HepG2 (cell line): ENCODE measurements around the gene CNRIP1. TPM values are rescaled to one million over a fixed set of nuclear protein-coding genes. Genes with fewer than 3 reads are reported as not detected.

ENCODE experiments used
- BORCS8-MEF2B ChIP-seq: sonication (generic); formaldehyde crosslinking; IDR thresholded peaks from 2 replicates; pipeline ENCODE4 v1.8.0; 2022; ENCODE audit warnings: mild to moderate bottlenecking, missing genetic modification reagents
- BRCA1 ChIP-seq: sonication (generic); formaldehyde crosslinking; IDR thresholded peaks from 2 replicates; pipeline ENCODE4 v1.4.0; 2020; ENCODE audit warnings: missing genetic modification reagents
- CBX1 ChIP-seq: IDR thresholded peaks from one replicate; pipeline ENCODE4 v1.6.1; 2016; ENCODE audit warnings: antibody characterized with exemption, low read depth
- CC2D1A ChIP-seq: sonication (generic); formaldehyde crosslinking; IDR thresholded peaks from 2 replicates; pipeline ENCODE4 v1.8.1; 2023; ENCODE audit warnings: mild to moderate bottlenecking, missing genetic modification reagents
- CHD2 ChIP-seq: IDR thresholded peaks from 2 replicates; pipeline ENCODE4 v1.6.1; 2011; ENCODE audit warnings: low read depth, low read length, improper control_type of control experiment
- ELK4 ChIP-seq: sonication (generic); formaldehyde crosslinking; IDR thresholded peaks from 2 replicates; pipeline ENCODE4 v1.9.0; 2021; ENCODE audit warnings: missing genetic modification reagents, borderline replicate concordance
- FOXP1 ChIP-seq, 2 experiments: fragments of 450-650 bp in 1 of 2; IDR thresholded peaks; 2 replicates each; pipeline ENCODE4 v1.6.1; 2017 to 2018; ENCODE audit warnings: antibody characterized with exemption in 1 of 2
- GPN1 ChIP-seq: sonication (generic); formaldehyde crosslinking; IDR thresholded peaks from 2 replicates; pipeline ENCODE4 v1.5.1; 2020; ENCODE audit warnings: missing genetic modification reagents, borderline replicate concordance
- HCFC1 ChIP-seq: fragments of 150-350 bp; IDR thresholded peaks from 2 replicates; pipeline ENCODE4 v1.6.1; 2014; ENCODE audit warnings: low read depth, low read length
- HMGXB4 ChIP-seq, 2 experiments: sonication (generic) in 1 of 2; formaldehyde crosslinking in 1 of 2; IDR thresholded peaks; 2 replicates each; pipeline versions ENCODE4 v1.4.0 to v1.6.1; 2018 to 2020; ENCODE audit warnings: missing genetic modification reagents in 2 of 2, borderline replicate concordance in 1 of 2, low read depth in 1 of 2, mild to moderate bottlenecking in 1 of 2, missing biosample characterization in 1 of 2
- NR1H2 ChIP-seq: sonication (generic); formaldehyde crosslinking; IDR thresholded peaks from 2 replicates; pipeline ENCODE4 v1.8.1; 2022; ENCODE audit warnings: low read depth, missing genetic modification reagents, borderline replicate concordance
- PHB2 ChIP-seq: fragments of 450-650 bp; IDR thresholded peaks from 2 replicates; pipeline ENCODE4 v1.6.1; 2018; ENCODE audit not compliant: partially characterized antibody
- RXRB ChIP-seq: IDR thresholded peaks from 2 replicates; pipeline ENCODE4 v1.6.1; 2016; ENCODE audit warnings: borderline replicate concordance, missing genetic modification reagents, missing compliant biosample characterization
- SCMH1 ChIP-seq: sonication (generic); formaldehyde crosslinking; IDR thresholded peaks from 2 replicates; pipeline ENCODE4 v1.9.0; 2021; ENCODE audit warnings: missing genetic modification reagents, mild to moderate bottlenecking, borderline replicate concordance
- SKI ChIP-seq: fragments of 450-650 bp; IDR thresholded peaks from one replicate; pipeline ENCODE4 v1.6.1; 2018; ENCODE audit warnings: mild to moderate bottlenecking; ENCODE audit not compliant: partially characterized antibody
- SOX5 ChIP-seq: IDR thresholded peaks from 2 replicates; pipeline ENCODE4 v1.6.1; 2016; ENCODE audit warnings: borderline replicate concordance
- ZFP82 ChIP-seq: sonication (generic); formaldehyde crosslinking; IDR thresholded peaks from 2 replicates; pipeline ENCODE4 v1.5.1; 2020; ENCODE audit warnings: mild to moderate bottlenecking, missing genetic modification reagents, borderline replicate concordance
- ZNF33B ChIP-seq: sonication (generic); formaldehyde crosslinking; IDR thresholded peaks from 2 replicates; pipeline ENCODE4 v1.5.1; 2020; ENCODE audit warnings: mild to moderate bottlenecking, missing genetic modification reagents
- ZNF350 ChIP-seq: sonication (generic); formaldehyde crosslinking; IDR thresholded peaks from 2 replicates; pipeline ENCODE4 v1.4.0; 2020; ENCODE audit warnings: mild to moderate bottlenecking, low read depth, missing genetic modification reagents, borderline replicate concordance
- ZNF446 ChIP-seq: sonication (generic); formaldehyde crosslinking; IDR thresholded peaks from 2 replicates; pipeline ENCODE4 v1.5.0; 2020; ENCODE audit warnings: mild to moderate bottlenecking, missing genetic modification reagents
- ZNF556 ChIP-seq: sonication (generic); formaldehyde crosslinking; IDR thresholded peaks from 2 replicates; pipeline ENCODE4 v1.4.0; 2020; ENCODE audit warnings: mild to moderate bottlenecking, missing genetic modification reagents, borderline replicate concordance
- ZNF615 ChIP-seq: sonication (generic); formaldehyde crosslinking; IDR thresholded peaks from 2 replicates; pipeline ENCODE4 v1.5.0; 2020; ENCODE audit warnings: mild to moderate bottlenecking, missing genetic modification reagents, borderline replicate concordance
- ZNF776 ChIP-seq: sonication (generic); formaldehyde crosslinking; IDR thresholded peaks from 2 replicates; pipeline ENCODE4 v1.4.0; 2020; ENCODE audit warnings: mild to moderate bottlenecking, missing genetic modification reagents
- polyA plus RNA-seq, 8 experiments: library from polyadenylated mRNA; depleted of rRNA in 3 of 8; stranded (reverse) in 7 of 8; unstranded in 1 of 8; fragments of >200 nt; fragmentation: Illumina TruSeq in 4 of 8; extraction: Trizol in 4 of 8; gene quantifications; 2 replicates each; pipeline versions ENCODE4 v1.2.1 to v1.2.3, GENCODE V29; 2011 to 2016; ENCODE audit warnings: low read depth in 4 of 8, missing spikeins in 1 of 8, mixed read lengths in 1 of 8; ENCODE audit not compliant: insufficient read depth in 1 of 8
- total RNA-seq, 5 experiments: library from RNA; depleted of rRNA; stranded (reverse); fragments of >200 nt; fragmentation: Illumina TruSeq; extraction: Trizol; gene quantifications; 2 replicates each; pipeline ENCODE4 v1.2.3, GENCODE V29; 2016; ENCODE audit warnings: low read depth in 1 of 5
- TF ChIP-seq, protein P1 (sequence below): sonication (generic); formaldehyde crosslinking; conservative IDR thresholded peaks from 2 replicates; pipeline ENCODE4 v1.4.0; 2020; ENCODE audit warnings: missing genetic modification reagents
- TF ChIP-seq, protein P2 (sequence below): IDR thresholded peaks from 2 replicates; pipeline ENCODE4 v1.6.1; 2016; ENCODE audit warnings: control low read depth

Gene CNRIP1
- total and polyA plus RNA-seq, 2 of the 13 experiments (the other 11 are each of a cell fraction or from before 2014, with no cell fraction given), result not detected

DNA sequence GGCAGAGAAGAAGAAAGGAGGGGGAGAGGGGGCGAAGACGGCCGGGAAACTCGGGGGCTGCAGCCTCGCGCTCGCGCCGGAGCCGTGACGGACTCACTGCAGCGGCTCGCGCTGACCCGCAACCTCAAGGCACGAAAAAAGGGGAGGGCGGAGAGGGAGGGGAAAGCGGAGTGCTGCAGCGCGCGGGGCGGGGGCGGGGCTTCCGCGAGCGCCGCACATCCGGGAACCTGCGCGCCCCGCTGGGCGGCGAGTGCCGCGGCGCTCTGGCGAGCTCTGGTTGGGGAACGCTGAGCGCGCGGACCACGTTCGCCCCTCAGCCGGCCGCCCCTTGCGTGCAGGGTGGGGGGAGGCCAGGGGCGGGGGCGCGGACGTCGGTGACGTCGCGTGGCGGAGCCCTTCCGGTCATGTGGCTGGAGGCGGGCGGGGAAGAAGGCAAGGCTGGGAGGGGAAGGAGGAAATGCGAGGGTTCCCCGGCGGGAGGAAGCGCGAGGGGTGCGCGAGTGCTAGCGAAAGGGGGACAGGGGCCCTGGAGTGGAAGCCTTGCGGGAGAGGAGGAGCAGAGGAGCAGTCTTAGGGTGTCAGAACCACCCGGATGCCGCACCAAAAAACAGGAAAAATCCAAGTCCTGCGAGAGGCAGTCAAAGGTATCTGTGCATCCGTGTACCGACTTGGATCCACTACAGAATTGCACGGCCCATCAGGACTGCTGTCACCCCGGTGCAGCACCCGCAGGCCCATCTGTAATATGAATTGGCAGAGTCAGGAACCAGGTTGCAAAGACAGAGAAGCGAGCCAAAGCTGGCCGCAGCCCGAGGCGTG, 67.1 kb downstream of the CNRIP1 start, which contains the start of gene PPP3R1 (continued):
- TF ChIP-seq, protein P1, sequence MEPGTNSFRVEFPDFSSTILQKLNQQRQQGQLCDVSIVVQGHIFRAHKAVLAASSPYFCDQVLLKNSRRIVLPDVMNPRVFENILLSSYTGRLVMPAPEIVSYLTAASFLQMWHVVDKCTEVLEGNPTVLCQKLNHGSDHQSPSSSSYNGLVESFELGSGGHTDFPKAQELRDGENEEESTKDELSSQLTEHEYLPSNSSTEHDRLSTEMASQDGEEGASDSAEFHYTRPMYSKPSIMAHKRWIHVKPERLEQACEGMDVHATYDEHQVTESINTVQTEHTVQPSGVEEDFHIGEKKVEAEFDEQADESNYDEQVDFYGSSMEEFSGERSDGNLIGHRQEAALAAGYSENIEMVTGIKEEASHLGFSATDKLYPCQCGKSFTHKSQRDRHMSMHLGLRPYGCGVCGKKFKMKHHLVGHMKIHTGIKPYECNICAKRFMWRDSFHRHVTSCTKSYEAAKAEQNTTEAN, result peak; percentile 78
- TF ChIP-seq BORCS8-MEF2B (CRISPR knock-in tag), result peak; percentile 44; the same call in 1 of the 2 replicates
- 0 out of 2 replicates have a peak, but pooled peaks have one; percentile 54 for TF ChIP-seq CC2D1A
- no peak for TF ChIP-seq SCMH1
- TF ChIP-seq ZNF615 (CRISPR knock-in tag), result no peak
- no peak for TF ChIP-seq FOXP1 (IDR thresholded peaks at IDR 0.05)
- no peak for TF ChIP-seq FOXP1 (CRISPR knock-in tag; IDR thresholded peaks at IDR 0.05)
- no peak for TF ChIP-seq SKI
- no peak for TF ChIP-seq GPN1 (CRISPR knock-in tag)
- TF ChIP-seq ZNF556 (CRISPR knock-in tag), result peak; percentile 52; the same call in 1 of the 2 replicates
- peak; percentile 69; the same call in 1 of the 2 replicates for TF ChIP-seq SOX5 (CRISPR knock-in tag)
- TF ChIP-seq ZFP82 (CRISPR knock-in tag), result peak; percentile 97
- peak; percentile 93 for TF ChIP-seq ZNF350
- 0 out of 2 replicates have a peak, but pooled peaks have one; percentile 58 for TF ChIP-seq BRCA1
- TF ChIP-seq HCFC1, result no peak; the same call in 1 of the 2 replicates
- TF ChIP-seq ELK4, result no peak
- peak; percentile 52 for TF ChIP-seq RXRB (CRISPR knock-in tag)
- peak; percentile 53 to 78; a peak in 3 of 4 replicates for TF ChIP-seq HMGXB4 (CRISPR knock-in tag; IDR thresholded peaks at IDR 0.05; ENCODE audit: borderline replicate concordance in 1 of 2, low read depth in 1 of 2)
- TF ChIP-seq ZNF776 (CRISPR knock-in tag), result peak; percentile 94
- TF ChIP-seq ZNF33B (CRISPR knock-in tag), result 0 out of 2 replicates have a peak, but pooled peaks have one; percentile 75
- TF ChIP-seq ZNF446 (CRISPR knock-in tag), result no peak
- TF ChIP-seq CBX1, result peak; percentile 84
- TF ChIP-seq, protein P2, sequence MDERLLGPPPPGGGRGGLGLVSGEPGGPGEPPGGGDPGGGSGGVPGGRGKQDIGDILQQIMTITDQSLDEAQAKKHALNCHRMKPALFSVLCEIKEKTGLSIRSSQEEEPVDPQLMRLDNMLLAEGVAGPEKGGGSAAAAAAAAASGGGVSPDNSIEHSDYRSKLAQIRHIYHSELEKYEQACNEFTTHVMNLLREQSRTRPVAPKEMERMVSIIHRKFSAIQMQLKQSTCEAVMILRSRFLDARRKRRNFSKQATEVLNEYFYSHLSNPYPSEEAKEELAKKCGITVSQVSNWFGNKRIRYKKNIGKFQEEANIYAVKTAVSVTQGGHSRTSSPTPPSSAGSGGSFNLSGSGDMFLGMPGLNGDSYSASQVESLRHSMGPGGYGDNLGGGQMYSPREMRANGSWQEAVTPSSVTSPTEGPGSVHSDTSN (CRISPR knock-in tag), result no peak
- no peak; the same call in 1 of the 2 replicates for TF ChIP-seq NR1H2
- TF ChIP-seq PHB2, result no peak
- peak; percentile 69; the same call in 1 of the 2 replicates for TF ChIP-seq CHD2
